Measurements from ENCODE around the gene PPM1E.

PPM1E gene

DNA sequence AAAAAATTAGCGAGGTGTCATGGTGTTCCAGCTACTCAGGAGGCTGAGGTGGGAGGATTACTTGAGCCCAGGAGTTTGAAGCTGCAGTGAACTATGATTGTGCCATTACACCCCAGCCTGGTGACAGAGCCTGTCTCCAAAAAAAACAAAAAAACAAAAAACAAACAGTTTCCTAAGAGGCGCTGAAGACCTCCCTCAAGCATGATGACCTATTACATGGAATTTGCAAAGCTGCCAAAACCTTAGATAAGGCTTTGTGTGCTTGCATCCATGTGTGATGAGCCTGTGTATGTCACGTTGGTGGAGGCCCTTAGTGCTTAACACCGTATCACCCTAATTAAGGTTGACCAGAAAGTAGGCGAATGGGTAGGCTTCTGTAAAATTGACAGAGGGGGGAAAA lies 143.5 kb downstream of the PPM1E start:
- TF ChIP-seq, protein P1, sequence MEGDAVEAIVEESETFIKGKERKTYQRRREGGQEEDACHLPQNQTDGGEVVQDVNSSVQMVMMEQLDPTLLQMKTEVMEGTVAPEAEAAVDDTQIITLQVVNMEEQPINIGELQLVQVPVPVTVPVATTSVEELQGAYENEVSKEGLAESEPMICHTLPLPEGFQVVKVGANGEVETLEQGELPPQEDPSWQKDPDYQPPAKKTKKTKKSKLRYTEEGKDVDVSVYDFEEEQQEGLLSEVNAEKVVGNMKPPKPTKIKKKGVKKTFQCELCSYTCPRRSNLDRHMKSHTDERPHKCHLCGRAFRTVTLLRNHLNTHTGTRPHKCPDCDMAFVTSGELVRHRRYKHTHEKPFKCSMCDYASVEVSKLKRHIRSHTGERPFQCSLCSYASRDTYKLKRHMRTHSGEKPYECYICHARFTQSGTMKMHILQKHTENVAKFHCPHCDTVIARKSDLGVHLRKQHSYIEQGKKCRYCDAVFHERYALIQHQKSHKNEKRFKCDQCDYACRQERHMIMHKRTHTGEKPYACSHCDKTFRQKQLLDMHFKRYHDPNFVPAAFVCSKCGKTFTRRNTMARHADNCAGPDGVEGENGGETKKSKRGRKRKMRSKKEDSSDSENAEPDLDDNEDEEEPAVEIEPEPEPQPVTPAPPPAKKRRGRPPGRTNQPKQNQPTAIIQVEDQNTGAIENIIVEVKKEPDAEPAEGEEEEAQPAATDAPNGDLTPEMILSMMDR (IDR thresholded peaks at IDR 0.05; ENCODE audit: control extremely low read depth, extremely low read depth, low read depth, missing control alignments), result no peak

DNA sequence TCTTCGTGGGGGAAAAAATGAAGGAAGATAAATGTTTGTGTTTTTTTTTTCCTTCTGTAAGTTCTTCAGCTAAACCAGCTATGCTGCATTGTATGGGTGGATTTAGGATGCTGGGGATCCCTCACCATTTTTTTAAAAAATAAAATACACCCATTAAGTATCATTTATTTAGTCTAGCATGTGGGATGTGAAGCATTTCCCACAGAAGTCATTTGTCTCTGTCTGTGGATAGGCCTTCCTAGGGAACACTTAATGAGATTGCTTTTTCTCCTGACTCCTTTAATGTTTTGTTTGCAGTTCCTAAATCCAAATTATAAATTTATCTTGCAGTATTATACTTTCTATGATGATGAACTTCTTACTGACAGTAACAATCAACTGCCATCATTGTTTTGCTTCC lies 146.7 kb downstream of the PPM1E start:
- CTCF ChIA-PET, result no interaction called here

More for the DNA sequence above, 143.5 kb downstream of the PPM1E start:
- ChIA-PET CTCF (no interaction called here), POLR2A (no interaction called here)
- no peak for DNase-seq (ENCODE audit: extremely low spot score)

DNA sequence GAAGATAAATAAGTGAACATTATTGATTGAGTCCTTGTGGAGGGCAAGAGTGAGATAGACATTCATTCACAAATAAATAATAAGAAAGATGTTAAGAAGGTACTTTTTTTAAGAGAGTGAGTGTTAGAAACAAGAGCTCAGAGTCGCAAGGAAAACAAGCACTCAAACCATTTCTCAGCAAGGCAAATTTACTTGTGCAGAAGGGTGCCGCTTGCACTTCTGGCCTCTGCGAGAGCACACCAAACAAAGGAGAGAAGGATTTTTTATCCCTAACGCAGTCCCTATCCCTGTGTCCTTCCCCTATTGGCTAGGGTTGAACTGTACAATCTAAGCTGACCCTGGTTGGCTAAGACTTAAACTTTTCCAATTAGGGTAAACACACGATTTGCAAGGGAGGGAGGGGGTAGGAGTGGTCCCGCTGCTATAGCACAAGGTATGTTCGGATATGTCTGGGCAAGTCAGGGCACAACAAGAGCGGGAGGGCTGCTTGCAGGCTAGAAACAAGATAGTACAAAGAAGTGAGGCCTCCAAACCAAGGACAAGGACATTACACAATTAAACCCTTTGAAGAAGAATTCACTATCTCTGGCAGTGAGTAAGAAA lies 156.2 kb downstream of the PPM1E start:
- CTCF ChIA-PET, result no interaction called here
- TF ChIP-seq, protein P1 (IDR thresholded peaks at IDR 0.05; ENCODE audit: control extremely low read depth, extremely low read depth, low read depth, missing control alignments), result no peak
- DNase-seq (ENCODE audit: extremely low spot score), result no peak
- POLR2A ChIA-PET, result no interaction called here

More for the DNA sequence above, 146.7 kb downstream of the PPM1E start:
- POLR2A ChIA-PET, result no interaction called here
- no peak for DNase-seq (ENCODE audit: extremely low spot score)
- TF ChIP-seq, protein P1 (IDR thresholded peaks at IDR 0.05; ENCODE audit: control extremely low read depth, extremely low read depth, low read depth, missing control alignments), result no peak

DNA sequence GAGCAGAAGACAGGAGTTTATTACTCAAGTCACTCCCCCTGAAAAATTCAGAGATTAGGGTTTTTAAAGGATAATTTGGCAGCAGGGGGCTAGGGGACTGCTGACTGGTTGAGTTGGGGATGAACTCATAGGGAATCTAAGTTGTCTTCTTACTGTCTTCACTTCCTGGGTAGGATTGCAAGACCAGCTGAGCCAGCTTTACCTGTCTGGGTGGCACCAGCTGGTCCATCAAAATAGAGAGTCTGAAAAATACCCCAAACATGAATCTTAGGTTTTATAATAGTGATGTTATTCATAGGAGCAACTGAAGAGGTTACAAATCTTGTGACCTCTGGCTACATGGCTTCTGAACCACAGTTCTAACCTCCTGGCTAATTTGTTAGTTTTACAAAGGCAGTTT lies 157.9 kb downstream of the PPM1E start:
- ChIA-PET POLR2A (no interaction called here), CTCF (interaction anchor here (1.2 kb wide), 1 partner anchor 10 kb away, joined by 3 read pairs; no protein-coding TSS in a partner anchor)
- TF ChIP-seq, protein P1 (IDR thresholded peaks at IDR 0.05; ENCODE audit: control extremely low read depth, extremely low read depth, low read depth, missing control alignments), result no peak
- DNase-seq (ENCODE audit: extremely low spot score), result no peak

DNA sequence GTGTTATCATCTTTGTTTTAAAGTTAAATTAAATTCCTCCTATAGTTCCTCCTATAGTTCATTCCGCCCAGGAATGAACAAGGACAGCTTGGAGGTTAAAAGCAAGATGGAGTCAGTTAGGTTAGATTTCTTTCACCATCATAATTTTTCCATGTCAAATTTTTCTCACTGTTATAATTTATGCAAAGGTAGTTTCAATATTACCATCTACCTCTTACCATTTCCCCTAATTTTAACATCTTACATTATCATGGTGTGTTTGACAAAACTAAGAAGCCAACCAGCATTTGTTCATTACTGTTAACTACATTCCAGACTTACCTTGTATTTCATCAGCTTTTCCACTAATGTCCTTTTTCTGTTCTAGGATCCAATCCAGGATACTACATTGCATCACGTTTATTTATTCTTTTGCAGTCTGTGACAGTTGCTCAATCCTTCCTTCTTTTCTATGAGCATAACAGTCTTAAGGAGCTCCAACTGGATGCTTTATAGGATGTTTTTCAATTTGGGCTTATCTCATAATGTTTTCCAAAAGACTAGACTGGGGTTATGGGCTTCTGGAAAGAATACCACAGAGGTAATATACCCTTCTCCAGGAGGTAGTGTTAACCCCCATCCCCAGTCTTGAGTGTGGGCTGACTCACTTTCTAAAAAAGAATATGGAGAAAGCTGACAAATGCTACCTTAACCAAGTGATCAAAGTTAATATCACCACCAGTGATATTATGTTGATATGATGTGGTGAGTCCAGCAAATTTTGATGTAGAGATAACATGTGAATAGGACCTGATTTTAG lies 158.5 kb downstream of the PPM1E start:
- ChIA-PET CTCF (no interaction called here), POLR2A (no interaction called here)
- DNase-seq (ENCODE audit: extremely low spot score), result no peak
- TF ChIP-seq, protein P1 (IDR thresholded peaks at IDR 0.05; ENCODE audit: control extremely low read depth, extremely low read depth, low read depth, missing control alignments), result no peak

DNA sequence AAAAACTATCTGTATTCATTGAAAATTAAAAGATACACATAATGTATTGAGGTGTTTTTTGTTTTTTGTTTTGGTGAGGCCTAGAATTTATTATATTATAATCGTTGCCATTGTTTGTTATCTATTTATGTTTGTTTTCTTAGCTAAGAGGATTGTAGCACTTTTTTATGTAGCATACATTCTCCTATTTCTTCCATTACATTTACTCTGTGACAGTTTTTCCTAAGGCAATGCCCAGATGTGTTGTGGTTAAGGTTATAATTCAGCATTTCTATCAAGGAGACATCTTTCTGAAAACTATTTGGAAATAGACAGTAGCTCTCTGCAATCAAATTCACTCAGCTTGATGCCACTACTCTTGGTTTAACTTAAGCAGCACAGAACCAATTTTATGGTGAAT lies 161.6 kb downstream of the PPM1E start:
- no peak for DNase-seq (ENCODE audit: extremely low spot score)
- CTCF ChIA-PET, result interaction anchor here (0.9 to 1.9 kb wide), 3 partner anchors 11 to 62 kb away, joined by 3 to 4 read pairs (median 3); no protein-coding TSS in a partner anchor

More for the DNA sequence above, 161.6 kb downstream of the PPM1E start:
- POLR2A ChIA-PET, result no interaction called here
- TF ChIP-seq, protein P1 (IDR thresholded peaks at IDR 0.05; ENCODE audit: control extremely low read depth, extremely low read depth, low read depth, missing control alignments), result no peak

Data from GM10248 (cell line).